K562 (cell line): ENCODE results near the gene DNAAF3. TPM values are rescaled to one million over a fixed set of nuclear protein-coding genes. Genes with fewer than 3 reads are reported as not detected.

Experiments
- CHD4 ChIP-seq: fragments of 200-600 bp; sonication (generic); IDR thresholded peaks from 3 replicates; pipeline ENCODE4 v1.6.1; 2012; ENCODE audit warnings: low read depth, mild to moderate bottlenecking, mixed read lengths, low read length, inconsistent platforms; ENCODE audit not compliant: insufficient read depth, insufficient replicate concordance, poor library complexity, severe bottlenecking
- HNRNPH1 ChIP-seq: fragments of 200-400 bp; formaldehyde crosslinking; optimal IDR thresholded peaks from 2 replicates; pipeline ENCODE3; 2017; ENCODE audit warnings: low read depth, mild to moderate bottlenecking, low read length, moderate library complexity
- LCOR ChIP-seq: sonication (generic); formaldehyde crosslinking; IDR thresholded peaks from 2 replicates; pipeline ENCODE4 v1.8.0; 2022; ENCODE audit warnings: mild to moderate bottlenecking, missing genetic modification reagents
- NCOR1 ChIP-seq: fragments of 450-650 bp; IDR thresholded peaks from 2 replicates; pipeline ENCODE4 v1.6.1; 2016; ENCODE audit warnings: mild to moderate bottlenecking, moderate library complexity
- RBM34 ChIP-seq: fragments of 200-400 bp; formaldehyde crosslinking; IDR thresholded peaks from 2 replicates; pipeline ENCODE4 v1.6.1; 2018; ENCODE audit warnings: low read length, borderline replicate concordance; ENCODE audit not compliant: insufficient read depth
- ZNF217 ChIP-seq: sonication (generic); formaldehyde crosslinking; IDR thresholded peaks from 2 replicates; pipeline ENCODE4 v1.8.0; 2022; ENCODE audit warnings: mild to moderate bottlenecking, missing genetic modification reagents
- ZNF3 ChIP-seq: fragments of 250-450 bp; sonication (Bioruptor Pico); IDR thresholded peaks from 2 replicates; pipeline ENCODE4 v1.5.0; 2021; ENCODE audit warnings: mild to moderate bottlenecking, moderate library complexity
- ZNF77 ChIP-seq: fragments of 250-450 bp; sonication (Bioruptor Pico); IDR thresholded peaks from 2 replicates; pipeline ENCODE4 v1.5.0; 2020
- ZNF785 ChIP-seq: fragments of 250-450 bp; sonication (Bioruptor Pico); IDR thresholded peaks from 2 replicates; pipeline ENCODE4 v1.4.0; 2020; ENCODE audit warnings: mild to moderate bottlenecking
- polyA plus RNA-seq, 8 experiments: library from polyadenylated mRNA; depleted of rRNA in 4 of 8; stranded (reverse) in 5 of 8; unstranded in 3 of 8; fragments of >200 nt; fragmentation: Nextera tagmentation in 2 of 8; fragmentation: Illumina TruSeq in 1 of 8; extraction: Ambion mirVana in 2 of 8; extraction: Trizol in 1 of 8; gene quantifications; 2 replicates each; pipeline versions ENCODE4 v1.2.1 to v1.2.3, GENCODE V29; 2011 to 2014; ENCODE audit warnings: inconsistent platforms in 1 of 8, missing spikeins in 1 of 8
- total RNA-seq, 7 experiments: library from RNA; depleted of rRNA in 6 of 7; stranded (reverse); fragments of >200 nt in 6 of 7; fragmentation: Illumina TruSeq in 2 of 7; extraction: Trizol in 2 of 7; gene quantifications; 2 replicates each; pipeline versions ENCODE4 v1.2.1 to v1.2.3, GENCODE V29; 2011 to 2021; ENCODE audit warnings: low replicate concordance in 1 of 7
- TF ChIP-seq, protein P1 (sequence below): fragments of 250-450 bp; sonication (Bioruptor Pico); IDR thresholded peaks from 2 replicates; pipeline ENCODE4 v1.8.0; 2022; ENCODE audit warnings: moderate library complexity, mild to moderate bottlenecking, inconsistent platforms
- TF ChIP-seq, protein P2 (sequence below): fragments of 250-450 bp; sonication (Bioruptor Pico); IDR thresholded peaks from 2 replicates; pipeline ENCODE4 v1.4.0; 2020; ENCODE audit warnings: mild to moderate bottlenecking, moderate library complexity
- TF ChIP-seq, protein P3 (sequence below): sonication (generic); formaldehyde crosslinking; IDR thresholded peaks from 2 replicates; pipeline ENCODE4 v1.8.1; 2022; ENCODE audit warnings: missing genetic modification reagents
- TF ChIP-seq, protein P4 (sequence below): sonication (generic); formaldehyde crosslinking; IDR thresholded peaks from 2 replicates; pipeline ENCODE4 v1.8.1; 2023; ENCODE audit warnings: missing genetic modification reagents, mild to moderate bottlenecking, borderline replicate concordance
- TF ChIP-seq, protein P5 (sequence below): fragments of 250-450 bp; sonication (Bioruptor Pico); IDR thresholded peaks from 2 replicates; pipeline ENCODE4 v1.5.0; 2020; ENCODE audit warnings: mild to moderate bottlenecking

The DNAAF3 gene
- total and polyA plus RNA-seq, 9 of the 15 experiments (the other 6 are each of a cell fraction or from before 2014, with no cell fraction given): 21.6 to 61.5 (median 43.0) TPM

DNA sequence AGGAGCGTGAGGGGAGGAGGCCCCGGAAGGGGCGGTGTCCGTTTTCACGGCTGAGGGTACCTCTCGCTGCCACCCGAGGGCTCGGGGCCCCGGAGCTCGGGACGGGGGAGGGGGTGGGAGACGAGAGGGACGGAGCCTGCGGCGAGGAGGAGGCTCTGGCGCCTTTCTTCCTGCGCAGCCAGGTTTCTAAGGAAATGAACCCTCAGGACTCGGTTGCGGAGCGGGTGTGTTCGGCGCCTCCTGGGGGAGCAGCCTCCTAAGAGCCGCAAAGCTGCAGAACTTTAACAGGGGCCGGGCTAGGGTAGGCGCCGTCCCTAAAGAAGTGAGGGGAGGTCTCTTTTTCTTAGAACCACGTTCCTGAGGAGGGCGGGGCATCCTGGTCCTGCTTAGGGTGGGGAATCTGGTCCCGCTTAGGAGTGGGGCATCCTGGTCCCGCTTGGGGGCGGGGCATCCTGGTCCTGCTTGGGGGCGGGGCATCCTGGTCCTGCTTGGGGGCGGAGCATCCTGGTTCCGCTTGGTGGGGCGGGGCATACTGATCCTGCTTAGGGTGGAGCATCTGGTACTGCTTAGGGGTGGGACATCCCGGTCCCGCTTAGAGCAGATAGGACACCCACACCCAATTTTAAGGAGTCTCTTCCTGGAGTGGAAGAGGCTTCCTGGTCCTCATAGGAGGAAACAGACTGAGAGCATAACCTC is 7.4 kb upstream of the DNAAF3 start (continued):
- TF ChIP-seq CHD4 (no peak), NCOR1 (no peak), ZNF217 (CRISPR knock-in tag) (no peak), RBM34 (no peak), LCOR (CRISPR knock-in tag) (no peak), ZNF3 (no peak), HNRNPH1 (no peak), ZNF785 (CRISPR knock-in tag) (no peak), ZNF77 (CRISPR knock-in tag) (no peak)
- TF ChIP-seq, protein P1, sequence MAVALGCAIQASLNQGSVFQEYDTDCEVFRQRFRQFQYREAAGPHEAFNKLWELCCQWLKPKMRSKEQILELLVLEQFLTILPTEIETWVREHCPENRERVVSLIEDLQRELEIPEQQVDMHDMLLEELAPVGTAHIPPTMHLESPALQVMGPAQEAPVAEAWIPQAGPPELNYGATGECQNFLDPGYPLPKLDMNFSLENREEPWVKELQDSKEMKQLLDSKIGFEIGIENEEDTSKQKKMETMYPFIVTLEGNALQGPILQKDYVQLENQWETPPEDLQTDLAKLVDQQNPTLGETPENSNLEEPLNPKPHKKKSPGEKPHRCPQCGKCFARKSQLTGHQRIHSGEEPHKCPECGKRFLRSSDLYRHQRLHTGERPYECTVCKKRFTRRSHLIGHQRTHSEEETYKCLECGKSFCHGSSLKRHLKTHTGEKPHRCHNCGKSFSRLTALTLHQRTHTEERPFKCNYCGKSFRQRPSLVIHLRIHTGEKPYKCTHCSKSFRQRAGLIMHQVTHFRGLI (CRISPR knock-in tag): no peak
- TF ChIP-seq, protein P2, sequence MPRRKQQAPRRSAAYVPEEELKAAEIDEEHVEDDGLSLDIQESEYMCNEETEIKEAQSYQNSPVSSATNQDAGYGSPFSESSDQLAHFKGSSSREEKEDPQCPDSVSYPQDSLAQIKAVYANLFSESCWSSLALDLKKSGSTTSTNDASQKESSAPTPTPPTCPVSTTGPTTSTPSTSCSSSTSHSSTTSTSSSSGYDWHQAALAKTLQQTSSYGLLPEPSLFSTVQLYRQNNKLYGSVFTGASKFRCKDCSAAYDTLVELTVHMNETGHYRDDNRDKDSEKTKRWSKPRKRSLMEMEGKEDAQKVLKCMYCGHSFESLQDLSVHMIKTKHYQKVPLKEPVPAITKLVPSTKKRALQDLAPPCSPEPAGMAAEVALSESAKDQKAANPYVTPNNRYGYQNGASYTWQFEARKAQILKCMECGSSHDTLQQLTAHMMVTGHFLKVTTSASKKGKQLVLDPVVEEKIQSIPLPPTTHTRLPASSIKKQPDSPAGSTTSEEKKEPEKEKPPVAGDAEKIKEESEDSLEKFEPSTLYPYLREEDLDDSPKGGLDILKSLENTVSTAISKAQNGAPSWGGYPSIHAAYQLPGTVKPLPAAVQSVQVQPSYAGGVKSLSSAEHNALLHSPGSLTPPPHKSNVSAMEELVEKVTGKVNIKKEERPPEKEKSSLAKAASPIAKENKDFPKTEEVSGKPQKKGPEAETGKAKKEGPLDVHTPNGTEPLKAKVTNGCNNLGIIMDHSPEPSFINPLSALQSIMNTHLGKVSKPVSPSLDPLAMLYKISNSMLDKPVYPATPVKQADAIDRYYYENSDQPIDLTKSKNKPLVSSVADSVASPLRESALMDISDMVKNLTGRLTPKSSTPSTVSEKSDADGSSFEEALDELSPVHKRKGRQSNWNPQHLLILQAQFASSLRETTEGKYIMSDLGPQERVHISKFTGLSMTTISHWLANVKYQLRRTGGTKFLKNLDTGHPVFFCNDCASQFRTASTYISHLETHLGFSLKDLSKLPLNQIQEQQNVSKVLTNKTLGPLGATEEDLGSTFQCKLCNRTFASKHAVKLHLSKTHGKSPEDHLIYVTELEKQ (CRISPR knock-in tag): no peak
- TF ChIP-seq, protein P3, sequence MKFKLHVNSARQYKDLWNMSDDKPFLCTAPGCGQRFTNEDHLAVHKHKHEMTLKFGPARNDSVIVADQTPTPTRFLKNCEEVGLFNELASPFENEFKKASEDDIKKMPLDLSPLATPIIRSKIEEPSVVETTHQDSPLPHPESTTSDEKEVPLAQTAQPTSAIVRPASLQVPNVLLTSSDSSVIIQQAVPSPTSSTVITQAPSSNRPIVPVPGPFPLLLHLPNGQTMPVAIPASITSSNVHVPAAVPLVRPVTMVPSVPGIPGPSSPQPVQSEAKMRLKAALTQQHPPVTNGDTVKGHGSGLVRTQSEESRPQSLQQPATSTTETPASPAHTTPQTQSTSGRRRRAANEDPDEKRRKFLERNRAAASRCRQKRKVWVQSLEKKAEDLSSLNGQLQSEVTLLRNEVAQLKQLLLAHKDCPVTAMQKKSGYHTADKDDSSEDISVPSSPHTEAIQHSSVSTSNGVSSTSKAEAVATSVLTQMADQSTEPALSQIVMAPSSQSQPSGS (CRISPR knock-in tag): no peak
- TF ChIP-seq, protein P4, sequence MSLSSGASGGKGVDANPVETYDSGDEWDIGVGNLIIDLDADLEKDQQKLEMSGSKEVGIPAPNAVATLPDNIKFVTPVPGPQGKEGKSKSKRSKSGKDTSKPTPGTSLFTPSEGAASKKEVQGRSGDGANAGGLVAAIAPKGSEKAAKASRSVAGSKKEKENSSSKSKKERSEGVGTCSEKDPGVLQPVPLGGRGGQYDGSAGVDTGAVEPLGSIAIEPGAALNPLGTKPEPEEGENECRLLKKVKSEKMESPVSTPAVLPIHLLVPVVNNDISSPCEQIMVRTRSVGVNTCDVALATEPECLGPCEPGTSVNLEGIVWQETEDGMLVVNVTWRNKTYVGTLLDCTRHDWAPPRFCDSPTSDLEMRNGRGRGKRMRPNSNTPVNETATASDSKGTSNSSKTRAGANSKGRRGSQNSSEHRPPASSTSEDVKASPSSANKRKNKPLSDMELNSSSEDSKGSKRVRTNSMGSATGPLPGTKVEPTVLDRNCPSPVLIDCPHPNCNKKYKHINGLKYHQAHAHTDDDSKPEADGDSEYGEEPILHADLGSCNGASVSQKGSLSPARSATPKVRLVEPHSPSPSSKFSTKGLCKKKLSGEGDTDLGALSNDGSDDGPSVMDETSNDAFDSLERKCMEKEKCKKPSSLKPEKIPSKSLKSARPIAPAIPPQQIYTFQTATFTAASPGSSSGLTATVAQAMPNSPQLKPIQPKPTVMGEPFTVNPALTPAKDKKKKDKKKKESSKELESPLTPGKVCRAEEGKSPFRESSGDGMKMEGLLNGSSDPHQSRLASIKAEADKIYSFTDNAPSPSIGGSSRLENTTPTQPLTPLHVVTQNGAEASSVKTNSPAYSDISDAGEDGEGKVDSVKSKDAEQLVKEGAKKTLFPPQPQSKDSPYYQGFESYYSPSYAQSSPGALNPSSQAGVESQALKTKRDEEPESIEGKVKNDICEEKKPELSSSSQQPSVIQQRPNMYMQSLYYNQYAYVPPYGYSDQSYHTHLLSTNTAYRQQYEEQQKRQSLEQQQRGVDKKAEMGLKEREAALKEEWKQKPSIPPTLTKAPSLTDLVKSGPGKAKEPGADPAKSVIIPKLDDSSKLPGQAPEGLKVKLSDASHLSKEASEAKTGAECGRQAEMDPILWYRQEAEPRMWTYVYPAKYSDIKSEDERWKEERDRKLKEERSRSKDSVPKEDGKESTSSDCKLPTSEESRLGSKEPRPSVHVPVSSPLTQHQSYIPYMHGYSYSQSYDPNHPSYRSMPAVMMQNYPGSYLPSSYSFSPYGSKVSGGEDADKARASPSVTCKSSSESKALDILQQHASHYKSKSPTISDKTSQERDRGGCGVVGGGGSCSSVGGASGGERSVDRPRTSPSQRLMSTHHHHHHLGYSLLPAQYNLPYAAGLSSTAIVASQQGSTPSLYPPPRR (CRISPR knock-in tag): no peak
- TF ChIP-seq, protein P5, sequence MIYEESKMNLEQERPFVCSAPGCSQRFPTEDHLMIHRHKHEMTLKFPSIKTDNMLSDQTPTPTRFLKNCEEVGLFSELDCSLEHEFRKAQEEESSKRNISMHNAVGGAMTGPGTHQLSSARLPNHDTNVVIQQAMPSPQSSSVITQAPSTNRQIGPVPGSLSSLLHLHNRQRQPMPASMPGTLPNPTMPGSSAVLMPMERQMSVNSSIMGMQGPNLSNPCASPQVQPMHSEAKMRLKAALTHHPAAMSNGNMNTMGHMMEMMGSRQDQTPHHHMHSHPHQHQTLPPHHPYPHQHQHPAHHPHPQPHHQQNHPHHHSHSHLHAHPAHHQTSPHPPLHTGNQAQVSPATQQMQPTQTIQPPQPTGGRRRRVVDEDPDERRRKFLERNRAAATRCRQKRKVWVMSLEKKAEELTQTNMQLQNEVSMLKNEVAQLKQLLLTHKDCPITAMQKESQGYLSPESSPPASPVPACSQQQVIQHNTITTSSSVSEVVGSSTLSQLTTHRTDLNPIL (CRISPR knock-in tag): no peak
